K562 (cell line): Measurements from ENCODE around the gene NUBP2. TPM values are rescaled to one million over a fixed set of nuclear protein-coding genes. Genes with fewer than 3 reads are reported as not detected.
A peak's percentile ranks its signal among the peaks of the same experiment; 100 is the strongest.

Experiments used
- ATAC-seq: fragments of 200-7000 bp; cut with Tn5 transposase; 3 replicates; pipeline ENCODE4 v1.9.1; 2020; ENCODE audit warnings: moderate library complexity
- BruUV-seq: library from RNA; stranded (reverse); fragments of 400-500 nt; replicated peaks from 2 replicates; lab custom pipeline; 2021; lab: Mats Ljungman, UMichigan
- CTCF ChIA-PET: fragments of 300-600 bp; formaldehyde crosslinking; extraction: SDS; loops from one replicate; lab custom pipeline; 2021; ENCODE audit warnings: low intra/inter-chr PET ratio; lab: Yijun Ruan, JAX
- POLR2A ChIA-PET: fragments of 300-600, 350-650 bp; sonication (Branson Sonifier 250); formaldehyde crosslinking; extraction: SDS; loops from one replicate; lab custom pipeline; 2021; ENCODE audit warnings: antibody characterized with exemption, inconsistent platforms; lab: Yijun Ruan, JAX
- DNase-seq, 4 experiments: peaks; one replicate each; pipeline versions ENCODE4 v3.0.0 to v3.0.0-alpha.2; 2011 to 2018; ENCODE audit warnings: low spot score in 3 of 4, mixed read lengths in 3 of 4; ENCODE audit errors: extremely low read depth in 1 of 4
- FAIRE-seq: peaks from 2 replicates; lab custom pipeline; 2011; peaks lifted over from hg19 to GRCh38; lab: Jason Lieb, UNC
- H2AFZ ChIP-seq: 2 replicates; pipeline ENCODE4 v1.6.0; 2011; ENCODE audit warnings: low read depth, low read length, control low read depth, inconsistent platforms
- H3K27ac ChIP-seq: fragments of 200-600 bp; 3 replicates; pipeline ENCODE4 v1.8.0; 2011; ENCODE audit warnings: low read depth, mild to moderate bottlenecking, control low read depth, inconsistent platforms, low read length, moderate library complexity, mixed read lengths; ENCODE audit errors: extremely low read depth
- H3K27me3 ChIP-seq, 2 experiments: fragments of 300-600 bp in 1 of 2; 2 replicates in 1 of 2; 3 replicates in 1 of 2; pipeline versions ENCODE4 v1.6.0 to v1.8.0; 2011; ENCODE audit warnings: inconsistent platforms in 2 of 2, low read length in 2 of 2, mild to moderate bottlenecking in 1 of 2, mixed read lengths in 1 of 2, moderate library complexity in 1 of 2; ENCODE audit not compliant: control insufficient read depth in 2 of 2, insufficient read depth in 2 of 2
- H3K36me3 ChIP-seq: fragments of 300-600 bp; 3 replicates; pipeline ENCODE4 v1.8.0; 2011; ENCODE audit warnings: mild to moderate bottlenecking, low read length, inconsistent platforms; ENCODE audit not compliant: control insufficient read depth, insufficient read depth
- H3K4me1 ChIP-seq, 2 experiments: fragments of 200-600 bp in 1 of 2; replicated peaks in 1 of 2; 2 replicates in 1 of 2; 3 replicates in 1 of 2; pipeline versions ENCODE4 v1.5.1 to v1.8.0; 2011; ENCODE audit warnings: inconsistent platforms in 2 of 2, low read length in 2 of 2, mild to moderate bottlenecking in 1 of 2, mixed read lengths in 1 of 2, moderate library complexity in 1 of 2; ENCODE audit not compliant: control insufficient read depth in 2 of 2, insufficient read depth in 2 of 2
- H3K4me2 ChIP-seq: 2 replicates; pipeline ENCODE4 v1.6.1; 2011; ENCODE audit warnings: low read length, control low read depth, inconsistent platforms, mixed read lengths; ENCODE audit not compliant: insufficient read depth
- H3K4me3 ChIP-seq: fragments of 200-600 bp; sonication (generic), shearing (Covaris generic); 2 replicates; pipeline ENCODE4 v1.5.1; 2016; ENCODE audit warnings: control low read depth, inconsistent platforms
- H3K79me2 ChIP-seq: fragments of 200-600 bp; 3 replicates; pipeline ENCODE4 v1.8.0; 2011; ENCODE audit warnings: low read length, inconsistent platforms; ENCODE audit not compliant: control insufficient read depth, insufficient read depth
- H3K9ac ChIP-seq, 2 experiments: 2 replicates each; pipeline versions ENCODE4 v1.6.0 to v1.6.1; 2011; ENCODE audit warnings: low read depth in 2 of 2, low read length in 2 of 2, control low read depth in 1 of 2, inconsistent platforms in 1 of 2, mild to moderate bottlenecking in 1 of 2, mixed read lengths in 1 of 2; ENCODE audit not compliant: insufficient read depth in 1 of 2
- H3K9me1 ChIP-seq: one replicate; pipeline ENCODE4 v1.6.0; 2011; ENCODE audit warnings: inconsistent platforms, mild to moderate bottlenecking, low read length, moderate library complexity; ENCODE audit not compliant: control insufficient read depth, insufficient read depth
- H3K9me3 ChIP-seq: replicated peaks from 2 replicates; pipeline ENCODE4 v1.5.1; 2011; ENCODE audit warnings: low read depth, low read length, inconsistent platforms; ENCODE audit not compliant: control insufficient read depth, insufficient read depth
- H4K20me1 ChIP-seq: replicated peaks from 2 replicates; pipeline ENCODE4 v1.6.1; 2011; ENCODE audit warnings: low read length, inconsistent platforms, mixed read lengths; ENCODE audit not compliant: control insufficient read depth, insufficient read depth
- EGR1 ChIP-seq: fragments of 450-650 bp; conservative IDR thresholded peaks from 2 replicates; pipeline ENCODE4 v1.6.1; 2017; ENCODE audit warnings: mild to moderate bottlenecking
- FOS ChIP-seq: IDR thresholded peaks from 3 replicates; pipeline ENCODE4 v1.6.1; 2011; ENCODE audit not compliant: insufficient read length; ENCODE audit errors: extremely low read depth
- ILK ChIP-seq: fragments of 450-650 bp; IDR thresholded peaks from 2 replicates; pipeline ENCODE4 v1.6.1; 2016; ENCODE audit warnings: missing genetic modification characterization, low read depth, mild to moderate bottlenecking, missing compliant biosample characterization, moderate library complexity, borderline replicate concordance
- KAT8 ChIP-seq: fragments of 450-650 bp; IDR thresholded peaks from 2 replicates; pipeline ENCODE4 v1.6.1; 2016; ENCODE audit warnings: low read depth, mild to moderate bottlenecking
- MIER1 ChIP-seq: fragments of 450-650 bp; IDR thresholded peaks from 2 replicates; pipeline ENCODE4 v1.6.1; 2016; ENCODE audit warnings: antibody characterized with exemption, mild to moderate bottlenecking, low read depth
- RBFOX2 ChIP-seq: fragments of 200-400 bp; formaldehyde crosslinking; IDR thresholded peaks from 2 replicates; pipeline ENCODE4 v1.6.1; 2017; ENCODE audit warnings: low read depth, mild to moderate bottlenecking, low read length, moderate library complexity
- WGBS: fragments of 100-300 bp; shearing (Covaris generic); methylation state at CpG from one replicate; pipeline ENCODE4 v1.1.6; 2016; ENCODE audit warnings: low coverage, mixed read lengths; ENCODE audit not compliant: insufficient coverage; ENCODE audit errors: missing lambda C conversion rate; 5-methylcytosine and 5-hydroxymethylcytosine counted together
- in situ Hi-C: fragments of 300-500 bp; cut with MboI; formaldehyde crosslinking; loops from 4 replicates; pipeline ENCODE4 v1.15.0; 2018; ENCODE audit warnings: inconsistent platforms, mixed read lengths
- intact Hi-C: fragments of 100-400 bp; cut with micrococcal nuclease; formaldehyde crosslinking; loops from 2 replicates; pipeline ENCODE4 v1.14.2; 2022
- polyA plus RNA-seq, 8 experiments: library from polyadenylated mRNA; depleted of rRNA in 4 of 8; stranded (reverse) in 5 of 8; unstranded in 3 of 8; fragments of >200 nt; fragmentation: Nextera tagmentation in 2 of 8; fragmentation: Illumina TruSeq in 1 of 8; extraction: Ambion mirVana in 2 of 8; extraction: Trizol in 1 of 8; gene quantifications; 2 replicates each; pipeline versions ENCODE4 v1.2.1 to v1.2.3, GENCODE V29; 2011 to 2014; ENCODE audit warnings: inconsistent platforms in 1 of 8, missing spikeins in 1 of 8
- total RNA-seq, 7 experiments: library from RNA; depleted of rRNA in 6 of 7; stranded (reverse); fragments of >200 nt in 6 of 7; fragmentation: Illumina TruSeq in 2 of 7; extraction: Trizol in 2 of 7; gene quantifications; 2 replicates each; pipeline versions ENCODE4 v1.2.1 to v1.2.3, GENCODE V29; 2011 to 2021; ENCODE audit warnings: low replicate concordance in 1 of 7
- TF ChIP-seq, protein P1 (sequence below): sonication (generic); formaldehyde crosslinking; IDR thresholded peaks from 2 replicates; pipeline ENCODE4 v1.8.1; 2023; ENCODE audit warnings: mild to moderate bottlenecking, missing genetic modification reagents

NUBP2 gene
- total and polyA plus RNA-seq, 9 of the 15 experiments (the other 6 are each of a cell fraction or from before 2014, with no cell fraction given) = 1.8 to 115 (median 24.0) TPM

- TF ChIP-seq RBFOX2 (0 out of 2 replicates have a peak, but pooled peaks have one; percentile 10), FOS (no peak)
- CTCF ChIA-PET = no interaction called here
- H3K4me3 ChIP-seq = no peak overlapping the region
- no peak for ATAC-seq
- peaks cover 59% of the 10 kb centered on the region; the same call in 1 of the 3 replicates for H3K36me3 ChIP-seq
- in situ Hi-C loops (no loop called here), intact Hi-C loops (no loop called here)
- peaks cover 2 to 82% of the 10 kb centered on the region in 2 experiments; a peak in 3 of 5 replicates for H3K4me1 ChIP-seq
- H4K20me1 ChIP-seq = no peaks in the 10 kb centered on the region; the same call in 1 of the 2 replicates
- no peaks in the 10 kb centered on the region for H3K9me1 ChIP-seq
- no peak overlapping the region for H2AFZ ChIP-seq
- POLR2A ChIA-PET = interaction anchor here (0.6 kb wide), 1 partner anchor 16 kb away, joined by 3 read pairs; the partner anchor contains the start of genes EME2 and MRPS34
- no TSS peak for BruUV-seq
- H3K27me3 ChIP-seq = no peaks in the 10 kb centered on the region
- H3K27ac ChIP-seq = no peak overlapping the region
- 89% methylated on average over 15 of the region's 19 CpGs for WGBS
- no peak overlapping the region for H3K4me2 ChIP-seq
- no peak for FAIRE-seq
- no peaks in the 10 kb centered on the region for H3K9me3 ChIP-seq
- peaks cover 36% of the 10 kb centered on the region for H3K79me2 ChIP-seq
- no peak overlapping the region; a peak in 1 of 4 replicates for H3K9ac ChIP-seq
- DNase-seq = no peak
Observed at GRCh38 chr16:1788708-1789100, 5.9 kb downstream of the NUBP2 start.

- H2AFZ ChIP-seq = no peak overlapping the region
- H3K79me2 ChIP-seq = peaks cover 26% of the 10 kb centered on the region
- no peaks in the 10 kb centered on the region for H3K9me3 ChIP-seq
- H3K4me3 ChIP-seq = no peak overlapping the region
- CTCF ChIA-PET = no interaction called here
- no peaks in the 10 kb centered on the region for H3K27me3 ChIP-seq
- H3K9me1 ChIP-seq = no peaks in the 10 kb centered on the region
- in situ Hi-C loops = no loop called here
- WGBS = 84% methylated on average over 14 of the region's 25 CpGs
- intact Hi-C loops = no loop called here
- no peak overlapping the region for H3K4me2 ChIP-seq
- H3K9ac ChIP-seq = no peak overlapping the region
- H4K20me1 ChIP-seq = no peaks in the 10 kb centered on the region; the same call in 1 of the 2 replicates
- ATAC-seq (peak; percentile 46; the same call in 2 of the 3 replicates), DNase-seq (peak in 2 of 4 experiments; percentile 43 to 53), FAIRE-seq (no peak)
- BruUV-seq = no TSS peak
- POLR2A ChIA-PET = interaction anchor here (0.6 kb wide), 1 partner anchor 15 kb away, joined by 3 read pairs; no protein-coding TSS in a partner anchor
- TF ChIP-seq, protein P1, sequence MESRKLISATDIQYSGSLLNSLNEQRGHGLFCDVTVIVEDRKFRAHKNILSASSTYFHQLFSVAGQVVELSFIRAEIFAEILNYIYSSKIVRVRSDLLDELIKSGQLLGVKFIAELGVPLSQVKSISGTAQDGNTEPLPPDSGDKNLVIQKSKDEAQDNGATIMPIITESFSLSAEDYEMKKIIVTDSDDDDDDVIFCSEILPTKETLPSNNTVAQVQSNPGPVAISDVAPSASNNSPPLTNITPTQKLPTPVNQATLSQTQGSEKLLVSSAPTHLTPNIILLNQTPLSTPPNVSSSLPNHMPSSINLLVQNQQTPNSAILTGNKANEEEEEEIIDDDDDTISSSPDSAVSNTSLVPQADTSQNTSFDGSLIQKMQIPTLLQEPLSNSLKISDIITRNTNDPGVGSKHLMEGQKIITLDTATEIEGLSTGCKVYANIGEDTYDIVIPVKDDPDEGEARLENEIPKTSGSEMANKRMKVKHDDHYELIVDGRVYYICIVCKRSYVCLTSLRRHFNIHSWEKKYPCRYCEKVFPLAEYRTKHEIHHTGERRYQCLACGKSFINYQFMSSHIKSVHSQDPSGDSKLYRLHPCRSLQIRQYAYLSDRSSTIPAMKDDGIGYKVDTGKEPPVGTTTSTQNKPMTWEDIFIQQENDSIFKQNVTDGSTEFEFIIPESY = 0 out of 2 replicates have a peak, but pooled peaks have one; percentile 11
- TF ChIP-seq MIER1 = no peak
- TF ChIP-seq EGR1 = peak; percentile 33
- TF ChIP-seq KAT8 = no peak
- TF ChIP-seq ILK (tag) = no peak
- H3K36me3 ChIP-seq = peaks cover 55% of the 10 kb centered on the region; the same call in 1 of the 3 replicates
- no peak overlapping the region for H3K27ac ChIP-seq
- peaks cover 0 to 84% of the 10 kb centered on the region in 2 experiments; a peak in 2 of 5 replicates for H3K4me1 ChIP-seq
Observed at GRCh38 chr16:1789643-1790045, 6.9 kb downstream of the NUBP2 start.
